SK-N-SH treated with all-trans-retinoic acid at 6 μM for 48 hours (cell line): ENCODE data around the gene TIGD3.

Source experiments
- ARNTL ChIP-seq: fragments of 450-650 bp; formaldehyde crosslinking; IDR thresholded peaks from 2 replicates; pipeline ENCODE4 v1.5.0; 2020; ENCODE audit warnings: low read depth, mild to moderate bottlenecking, moderate library complexity, borderline replicate concordance
- BACH2 ChIP-seq: fragments of 250-450 bp; sonication (Bioruptor Pico); IDR thresholded peaks from 2 replicates; pipeline ENCODE4 v1.9.0; 2021; ENCODE audit warnings: mild to moderate bottlenecking, borderline replicate concordance
- ISL1 ChIP-seq: fragments of 250-450 bp; sonication (Bioruptor Pico); IDR thresholded peaks from 2 replicates; pipeline ENCODE4 v2.1.2; 2022; ENCODE audit warnings: mild to moderate bottlenecking, moderate library complexity
- OSR1 ChIP-seq: fragments of 250-450 bp; sonication (Bioruptor Pico); IDR thresholded peaks from 2 replicates; pipeline ENCODE4 v1.8.0; 2022; ENCODE audit warnings: moderate library complexity, mild to moderate bottlenecking, inconsistent platforms
- RARB ChIP-seq: fragments of 250-450 bp; sonication (Bioruptor Pico); IDR thresholded peaks from 2 replicates; pipeline ENCODE4 v1.8.0; 2021; ENCODE audit warnings: mild to moderate bottlenecking, moderate library complexity
- TOX ChIP-seq: fragments of 250-450 bp; sonication (Bioruptor Pico); IDR thresholded peaks from 2 replicates; pipeline ENCODE4 v1.8.0; 2021; ENCODE audit warnings: mild to moderate bottlenecking, moderate library complexity, borderline replicate concordance
- ZFP3 ChIP-seq: fragments of 250-450 bp; sonication (Bioruptor Pico); IDR thresholded peaks from 2 replicates; pipeline ENCODE4 v1.5.0; 2020; ENCODE audit warnings: mild to moderate bottlenecking, moderate library complexity
- ZFP30 ChIP-seq: fragments of 450-650 bp; formaldehyde crosslinking; IDR thresholded peaks from 2 replicates; pipeline ENCODE4 v1.5.0; 2022; ENCODE audit warnings: mild to moderate bottlenecking, moderate library complexity
- ZNF70 ChIP-seq: fragments of 450-650 bp; formaldehyde crosslinking; IDR thresholded peaks from 2 replicates; pipeline ENCODE4 v1.5.0; 2020; ENCODE audit warnings: mild to moderate bottlenecking, moderate library complexity
- ZNF8 ChIP-seq: fragments of 450-650 bp; formaldehyde crosslinking; IDR thresholded peaks from 2 replicates; pipeline ENCODE4 v1.5.0; 2020; ENCODE audit warnings: mild to moderate bottlenecking, moderate library complexity
- TF ChIP-seq, protein P1 (sequence below): fragments of 250-450 bp; sonication (Bioruptor Pico); IDR thresholded peaks from 2 replicates; pipeline ENCODE4 v1.5.1; 2020; ENCODE audit warnings: low read depth, mild to moderate bottlenecking, moderate library complexity
- TF ChIP-seq, protein P2 (sequence below): fragments of 250-450 bp; sonication (Bioruptor Pico); IDR thresholded peaks from 2 replicates; pipeline ENCODE4 v1.8.0; 2020; ENCODE audit warnings: mild to moderate bottlenecking, moderate library complexity, borderline replicate concordance
- TF ChIP-seq, protein P3 (sequence below): fragments of 250-450 bp; sonication (Bioruptor Pico); IDR thresholded peaks from 2 replicates; pipeline ENCODE4 v1.5.1; 2021; ENCODE audit warnings: mild to moderate bottlenecking, moderate library complexity

DNA sequence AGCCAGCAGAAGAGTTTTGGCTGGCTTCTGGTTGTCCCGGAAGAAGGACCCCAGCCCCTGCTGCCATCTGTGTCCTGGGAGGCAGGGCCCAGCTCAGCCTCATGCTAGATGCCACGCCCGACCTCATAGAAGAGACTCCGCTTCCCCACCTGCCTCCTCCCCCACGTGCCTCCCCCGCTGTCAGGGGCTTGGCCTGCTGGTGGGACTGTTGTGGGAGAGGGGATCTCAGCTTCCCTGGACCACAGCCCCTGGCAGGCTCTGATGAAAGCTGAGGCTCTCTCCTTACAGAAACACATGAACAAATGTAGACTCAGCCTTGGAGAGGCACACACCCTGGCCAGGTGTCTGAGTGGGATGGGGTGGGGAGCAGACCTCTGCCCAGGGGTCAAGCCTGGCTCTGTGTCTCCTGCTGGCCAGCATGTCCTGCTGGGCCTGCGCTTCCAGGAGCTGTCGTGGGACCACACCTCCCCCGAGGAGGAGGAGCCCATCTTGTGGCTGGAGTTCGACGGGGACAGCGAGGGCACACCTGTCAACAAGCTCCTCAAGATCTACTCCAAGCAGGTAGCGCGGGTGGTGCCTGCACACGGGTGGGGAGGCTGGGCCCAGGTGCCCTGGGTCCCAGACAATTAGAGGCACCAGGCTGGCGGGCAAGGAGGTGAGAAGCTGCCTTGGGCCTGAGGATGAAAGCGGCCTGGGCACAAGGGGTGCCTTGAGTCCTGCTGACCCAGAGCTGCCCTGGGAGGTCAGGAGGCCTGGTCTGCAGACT lies 45.9 kb downstream of the TIGD3 start:
- TF ChIP-seq, protein P1, sequence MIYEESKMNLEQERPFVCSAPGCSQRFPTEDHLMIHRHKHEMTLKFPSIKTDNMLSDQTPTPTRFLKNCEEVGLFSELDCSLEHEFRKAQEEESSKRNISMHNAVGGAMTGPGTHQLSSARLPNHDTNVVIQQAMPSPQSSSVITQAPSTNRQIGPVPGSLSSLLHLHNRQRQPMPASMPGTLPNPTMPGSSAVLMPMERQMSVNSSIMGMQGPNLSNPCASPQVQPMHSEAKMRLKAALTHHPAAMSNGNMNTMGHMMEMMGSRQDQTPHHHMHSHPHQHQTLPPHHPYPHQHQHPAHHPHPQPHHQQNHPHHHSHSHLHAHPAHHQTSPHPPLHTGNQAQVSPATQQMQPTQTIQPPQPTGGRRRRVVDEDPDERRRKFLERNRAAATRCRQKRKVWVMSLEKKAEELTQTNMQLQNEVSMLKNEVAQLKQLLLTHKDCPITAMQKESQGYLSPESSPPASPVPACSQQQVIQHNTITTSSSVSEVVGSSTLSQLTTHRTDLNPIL (CRISPR knock-in tag) = no peak
- no peak for TF ChIP-seq OSR1
- no peak for TF ChIP-seq ISL1 (CRISPR knock-in tag)
- TF ChIP-seq ZFP30 (CRISPR knock-in tag) = no peak
- no peak for TF ChIP-seq RARB (CRISPR knock-in tag)
- TF ChIP-seq, protein P2, sequence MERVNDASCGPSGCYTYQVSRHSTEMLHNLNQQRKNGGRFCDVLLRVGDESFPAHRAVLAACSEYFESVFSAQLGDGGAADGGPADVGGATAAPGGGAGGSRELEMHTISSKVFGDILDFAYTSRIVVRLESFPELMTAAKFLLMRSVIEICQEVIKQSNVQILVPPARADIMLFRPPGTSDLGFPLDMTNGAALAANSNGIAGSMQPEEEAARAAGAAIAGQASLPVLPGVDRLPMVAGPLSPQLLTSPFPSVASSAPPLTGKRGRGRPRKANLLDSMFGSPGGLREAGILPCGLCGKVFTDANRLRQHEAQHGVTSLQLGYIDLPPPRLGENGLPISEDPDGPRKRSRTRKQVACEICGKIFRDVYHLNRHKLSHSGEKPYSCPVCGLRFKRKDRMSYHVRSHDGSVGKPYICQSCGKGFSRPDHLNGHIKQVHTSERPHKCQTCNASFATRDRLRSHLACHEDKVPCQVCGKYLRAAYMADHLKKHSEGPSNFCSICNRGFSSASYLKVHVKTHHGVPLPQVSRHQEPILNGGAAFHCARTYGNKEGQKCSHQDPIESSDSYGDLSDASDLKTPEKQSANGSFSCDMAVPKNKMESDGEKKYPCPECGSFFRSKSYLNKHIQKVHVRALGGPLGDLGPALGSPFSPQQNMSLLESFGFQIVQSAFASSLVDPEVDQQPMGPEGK (CRISPR knock-in tag) = no peak
- TF ChIP-seq ZNF8 (CRISPR knock-in tag) = no peak
- TF ChIP-seq, protein P3, sequence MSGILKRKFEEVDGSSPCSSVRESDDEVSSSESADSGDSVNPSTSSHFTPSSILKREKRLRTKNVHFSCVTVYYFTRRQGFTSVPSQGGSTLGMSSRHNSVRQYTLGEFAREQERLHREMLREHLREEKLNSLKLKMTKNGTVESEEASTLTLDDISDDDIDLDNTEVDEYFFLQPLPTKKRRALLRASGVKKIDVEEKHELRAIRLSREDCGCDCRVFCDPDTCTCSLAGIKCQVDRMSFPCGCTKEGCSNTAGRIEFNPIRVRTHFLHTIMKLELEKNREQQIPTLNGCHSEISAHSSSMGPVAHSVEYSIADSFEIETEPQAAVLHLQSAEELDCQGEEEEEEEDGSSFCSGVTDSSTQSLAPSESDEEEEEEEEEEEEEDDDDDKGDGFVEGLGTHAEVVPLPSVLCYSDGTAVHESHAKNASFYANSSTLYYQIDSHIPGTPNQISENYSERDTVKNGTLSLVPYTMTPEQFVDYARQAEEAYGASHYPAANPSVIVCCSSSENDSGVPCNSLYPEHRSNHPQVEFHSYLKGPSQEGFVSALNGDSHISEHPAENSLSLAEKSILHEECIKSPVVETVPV (CRISPR knock-in tag) = no peak
- TF ChIP-seq ARNTL (CRISPR knock-in tag) = no peak
- no peak for TF ChIP-seq BACH2
- TF ChIP-seq TOX (CRISPR knock-in tag) = no peak
- no peak for TF ChIP-seq ZFP3 (CRISPR knock-in tag)
- no peak for TF ChIP-seq ZNF70
